Measurements from ENCODE around the gene HDAC9. TPM values are rescaled to one million over a fixed set of nuclear protein-coding genes. Genes with fewer than 3 reads are reported as not detected.

HDAC9 gene
- total RNA-seq, 1 experiment from 2014 or later = 11.3 TPM

DNA sequence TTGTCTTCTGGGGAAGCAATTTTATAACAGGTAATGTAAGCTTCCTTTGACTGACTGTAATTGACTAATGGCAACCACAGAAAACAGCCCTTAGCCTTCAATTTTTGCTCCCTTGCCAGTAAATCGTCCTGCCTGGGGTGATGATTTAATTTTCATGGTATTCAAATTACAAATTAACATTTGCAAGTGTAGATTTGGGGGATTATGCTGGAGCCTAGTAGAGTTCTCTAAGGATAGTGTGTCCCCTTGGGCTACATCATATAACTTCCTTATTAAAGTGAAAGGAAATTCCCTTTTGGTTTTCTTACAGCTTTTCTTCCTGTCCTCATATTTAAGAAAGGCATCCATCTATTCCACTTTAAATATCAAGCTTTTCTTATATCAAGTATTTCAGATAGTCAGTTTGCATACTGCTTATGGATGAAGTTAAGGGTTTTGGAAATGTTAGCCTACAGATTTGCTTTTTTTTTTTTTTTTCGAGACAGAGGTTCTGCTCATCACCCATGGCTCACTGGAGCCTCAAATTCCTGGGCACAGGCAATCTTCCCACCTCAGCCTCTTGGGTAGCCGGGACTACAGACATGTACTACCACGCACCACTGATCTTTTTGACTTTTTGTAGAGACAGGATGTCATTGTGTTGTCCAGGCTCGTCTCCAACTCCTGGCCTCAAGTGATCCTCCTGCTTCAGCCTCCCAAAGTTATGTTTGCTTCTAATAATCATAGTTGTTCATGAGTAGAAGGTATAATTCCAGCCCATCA, 35.9 kb upstream of the HDAC9 start:
- TF ChIP-seq, protein P1, sequence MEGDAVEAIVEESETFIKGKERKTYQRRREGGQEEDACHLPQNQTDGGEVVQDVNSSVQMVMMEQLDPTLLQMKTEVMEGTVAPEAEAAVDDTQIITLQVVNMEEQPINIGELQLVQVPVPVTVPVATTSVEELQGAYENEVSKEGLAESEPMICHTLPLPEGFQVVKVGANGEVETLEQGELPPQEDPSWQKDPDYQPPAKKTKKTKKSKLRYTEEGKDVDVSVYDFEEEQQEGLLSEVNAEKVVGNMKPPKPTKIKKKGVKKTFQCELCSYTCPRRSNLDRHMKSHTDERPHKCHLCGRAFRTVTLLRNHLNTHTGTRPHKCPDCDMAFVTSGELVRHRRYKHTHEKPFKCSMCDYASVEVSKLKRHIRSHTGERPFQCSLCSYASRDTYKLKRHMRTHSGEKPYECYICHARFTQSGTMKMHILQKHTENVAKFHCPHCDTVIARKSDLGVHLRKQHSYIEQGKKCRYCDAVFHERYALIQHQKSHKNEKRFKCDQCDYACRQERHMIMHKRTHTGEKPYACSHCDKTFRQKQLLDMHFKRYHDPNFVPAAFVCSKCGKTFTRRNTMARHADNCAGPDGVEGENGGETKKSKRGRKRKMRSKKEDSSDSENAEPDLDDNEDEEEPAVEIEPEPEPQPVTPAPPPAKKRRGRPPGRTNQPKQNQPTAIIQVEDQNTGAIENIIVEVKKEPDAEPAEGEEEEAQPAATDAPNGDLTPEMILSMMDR (IDR thresholded peaks at IDR 0.05; ENCODE audit: unreplicated experiment) = no peak
- no TSS peak for BruUV-seq (replicated peaks)
- Mint-ChIP-seq H3K9me3 (ENCODE audit: unreplicated experiment) (no peaks in the 10 kb centered on the region), H3K4me1 (ENCODE audit: insufficient read depth, unreplicated experiment) (peaks cover 14% of the 10 kb centered on the region), H3K36me3 (ENCODE audit: insufficient read depth, unreplicated experiment) (no peaks in the 10 kb centered on the region), H3K4me3 (ENCODE audit: unreplicated experiment) (no peak overlapping the region), H3K27me3 (ENCODE audit: insufficient read depth, unreplicated experiment) (no peaks in the 10 kb centered on the region), H3K27ac (ENCODE audit: low read depth, unreplicated experiment) (no peak overlapping the region)
- CTCF ChIA-PET = interaction anchor here (0.6 to 1.0 kb wide), 3 partner anchors 15 to 1194 kb away, joined by 3 to 5 read pairs (median 3); no protein-coding TSS in a partner anchor
- DNase-seq (ENCODE audit: unreplicated experiment) = no peak
- intact Hi-C loops (cut with micrococcal nuclease) = no loop called here
- POLR2A ChIA-PET = interaction anchor here (0.6 to 1.1 kb wide), 6 partner anchors 10 to 1613 kb away, joined by 3 to 5 read pairs (median 4); no protein-coding TSS in a partner anchor

DNA sequence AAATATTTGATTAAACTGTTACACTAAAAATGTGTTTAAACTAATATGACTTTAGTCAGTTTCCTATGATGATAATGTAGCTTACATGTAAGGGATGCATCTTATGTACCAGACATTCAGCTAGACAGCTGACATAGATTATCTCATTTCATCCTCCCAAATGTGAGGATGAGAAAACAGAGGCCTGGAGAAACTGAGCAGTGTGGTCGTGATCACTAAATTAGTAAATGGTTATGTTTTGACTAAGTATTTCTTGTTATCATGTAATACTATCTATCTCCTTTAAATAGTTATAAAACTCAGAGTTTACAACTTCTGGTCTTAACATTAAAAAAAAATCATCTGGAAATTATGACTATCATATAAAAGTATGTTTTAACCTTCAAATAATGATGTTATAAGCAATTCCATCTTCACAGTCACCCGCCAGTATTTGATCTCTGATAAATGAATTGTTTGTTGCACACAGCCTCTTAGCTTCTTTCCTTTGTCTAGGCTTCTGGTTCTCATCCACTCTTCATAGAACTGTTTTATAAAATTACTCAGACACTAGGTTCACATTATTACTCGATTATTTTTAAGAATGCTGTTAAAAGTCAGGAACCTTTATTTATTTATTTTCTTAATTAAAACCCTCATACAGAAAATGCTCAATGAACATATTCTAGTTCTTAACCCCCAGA, 33.6 kb upstream of the HDAC9 start:
- Mint-ChIP-seq H3K36me3 (ENCODE audit: insufficient read depth, unreplicated experiment) (no peaks in the 10 kb centered on the region), H3K4me3 (ENCODE audit: unreplicated experiment) (no peak overlapping the region), H3K27me3 (ENCODE audit: insufficient read depth, unreplicated experiment) (no peaks in the 10 kb centered on the region), H3K9me3 (ENCODE audit: unreplicated experiment) (no peaks in the 10 kb centered on the region), H3K27ac (ENCODE audit: low read depth, unreplicated experiment) (no peak overlapping the region), H3K4me1 (ENCODE audit: insufficient read depth, unreplicated experiment) (peaks cover 14% of the 10 kb centered on the region)
- TF ChIP-seq, protein P1 (IDR thresholded peaks at IDR 0.05; ENCODE audit: unreplicated experiment) = no peak
- no TSS peak for BruUV-seq (replicated peaks)
- ChIA-PET POLR2A (interaction anchor here (0.6 to 1.3 kb wide), 2 partner anchors 42 to 46 kb away, joined by 3 read pairs; no protein-coding TSS in a partner anchor), CTCF (interaction anchor here (1.0 kb wide), 1 partner anchor 34 kb away, joined by 3 read pairs; the partner anchor contains the start of gene HDAC9)
- intact Hi-C loops (cut with micrococcal nuclease) = no loop called here
- no peak for DNase-seq (ENCODE audit: unreplicated experiment)

DNA sequence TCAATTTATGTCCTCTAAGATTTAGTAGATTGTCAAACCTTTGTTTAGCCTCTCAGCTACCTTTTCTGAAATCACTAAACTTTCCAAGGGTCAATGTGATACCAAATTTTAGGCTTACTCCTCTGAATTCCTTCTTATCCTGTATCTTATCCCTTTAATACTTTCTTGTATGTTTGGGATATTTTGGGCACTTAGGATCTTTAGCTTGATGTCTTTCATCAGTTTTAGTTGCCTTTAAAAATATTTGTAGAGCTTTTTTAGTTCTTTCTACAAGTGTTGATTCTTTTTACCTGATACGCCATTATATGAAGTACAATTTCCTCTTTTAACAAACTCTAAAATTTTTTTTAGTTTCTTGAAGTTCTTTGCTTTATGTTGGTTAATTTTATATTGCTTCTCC, 30.7 kb upstream of the HDAC9 start:
- DNase-seq (ENCODE audit: unreplicated experiment) = no peak
- H3K36me3 Mint-ChIP-seq (ENCODE audit: insufficient read depth, unreplicated experiment) = no peaks in the 10 kb centered on the region
- intact Hi-C loops (cut with micrococcal nuclease) = no loop called here
- no peaks in the 10 kb centered on the region for H3K4me1 Mint-ChIP-seq (ENCODE audit: insufficient read depth, unreplicated experiment)
- CTCF ChIA-PET = no interaction called here
- no peak overlapping the region for H3K27ac Mint-ChIP-seq (ENCODE audit: low read depth, unreplicated experiment)
- no peaks in the 10 kb centered on the region for H3K9me3 Mint-ChIP-seq (ENCODE audit: unreplicated experiment)
- POLR2A ChIA-PET = no interaction called here
- no peak overlapping the region for H3K4me3 Mint-ChIP-seq (ENCODE audit: unreplicated experiment)
- no peaks in the 10 kb centered on the region for H3K27me3 Mint-ChIP-seq (ENCODE audit: insufficient read depth, unreplicated experiment)
- TF ChIP-seq, protein P1 (IDR thresholded peaks at IDR 0.05; ENCODE audit: unreplicated experiment) = no peak
- no TSS peak for BruUV-seq (replicated peaks)

DNA sequence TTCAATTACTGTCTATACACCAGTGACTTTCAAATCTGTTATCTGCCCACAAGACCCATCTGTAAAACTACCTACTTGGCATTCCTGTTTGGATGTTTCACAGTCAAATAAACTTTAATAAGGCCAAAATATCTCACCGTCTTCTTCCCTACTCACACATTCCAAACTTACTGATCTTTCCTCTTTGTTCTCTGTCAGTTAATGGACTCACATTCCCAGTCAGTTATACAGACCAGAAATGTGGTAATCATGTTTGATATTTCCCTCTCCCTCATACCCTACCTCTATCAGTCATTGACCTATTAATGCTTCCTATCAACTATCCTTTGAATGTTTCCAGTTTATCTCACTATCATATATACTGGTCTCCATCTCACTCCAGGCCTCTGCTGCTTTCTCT, 28.5 kb upstream of the HDAC9 start:
- DNase-seq (ENCODE audit: unreplicated experiment) = no peak
- H3K27me3 Mint-ChIP-seq (ENCODE audit: insufficient read depth, unreplicated experiment) = no peaks in the 10 kb centered on the region
- ChIA-PET CTCF (interaction anchor here (1.2 to 1.3 kb wide), 2 partner anchors 8 to 21 kb away, joined by 3 to 6 read pairs; no protein-coding TSS in a partner anchor), POLR2A (no interaction called here)
- H3K9me3 Mint-ChIP-seq (ENCODE audit: unreplicated experiment) = no peaks in the 10 kb centered on the region
- no TSS peak for BruUV-seq (replicated peaks)
- no peaks in the 10 kb centered on the region for H3K4me1 Mint-ChIP-seq (ENCODE audit: insufficient read depth, unreplicated experiment)
- TF ChIP-seq, protein P1 (IDR thresholded peaks at IDR 0.05; ENCODE audit: unreplicated experiment) = no peak
- intact Hi-C loops (cut with micrococcal nuclease) = no loop called here
- no peak overlapping the region for H3K4me3 Mint-ChIP-seq (ENCODE audit: unreplicated experiment)
- no peaks in the 10 kb centered on the region for H3K36me3 Mint-ChIP-seq (ENCODE audit: insufficient read depth, unreplicated experiment)
- no peak overlapping the region for H3K27ac Mint-ChIP-seq (ENCODE audit: low read depth, unreplicated experiment)

Data from MCF 10A (cell line).